GM21786 (cell line): Measurements from ENCODE around the gene FAM83G.

Experiments
- ATAC-seq: cut with Tn5 transposase; IDR thresholded peaks from one replicate; pipeline ENCODE4 v1.9.1; 2021; ENCODE audit not compliant: unreplicated experiment

Gene FAM83G

DNA sequence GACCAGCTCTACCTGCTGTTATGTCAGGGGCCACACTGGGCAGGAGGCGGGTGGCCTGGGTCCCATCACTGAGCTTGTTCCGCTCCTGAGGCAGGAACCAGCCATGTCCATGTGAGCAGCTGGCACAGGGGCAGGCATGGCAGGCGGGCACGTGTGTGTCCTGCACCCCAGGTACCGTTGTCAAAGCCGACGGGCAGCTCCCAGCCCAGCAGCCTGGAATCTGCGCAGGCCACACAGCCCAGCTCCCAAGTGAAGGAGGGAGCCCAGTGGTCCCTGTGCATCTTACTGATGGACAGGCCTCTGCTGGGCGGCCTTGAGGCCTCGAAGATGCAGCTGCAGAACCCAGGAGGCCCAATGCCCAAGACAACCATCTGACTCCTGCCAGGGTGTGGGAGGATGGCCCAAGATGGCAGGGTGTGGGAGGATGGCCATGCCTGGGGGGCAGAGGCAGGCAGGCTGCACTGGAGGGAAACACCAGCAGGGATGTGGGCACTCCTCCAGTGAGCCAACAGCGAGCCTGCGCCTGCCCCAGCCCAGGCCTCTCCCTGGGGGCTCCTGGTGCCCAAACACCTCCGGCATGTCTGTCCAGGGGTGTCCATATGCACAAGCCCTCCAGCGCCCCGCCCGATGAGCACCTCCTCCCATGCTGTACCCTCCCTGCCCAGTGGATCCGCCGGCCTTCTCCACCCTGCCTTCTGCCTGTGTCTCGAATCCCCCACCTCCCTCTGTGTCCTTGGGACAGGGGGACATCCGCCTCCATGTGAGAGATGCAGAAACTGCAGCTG, 12.8 kb downstream of the FAM83G start:
- ATAC-seq: no peak

DNA sequence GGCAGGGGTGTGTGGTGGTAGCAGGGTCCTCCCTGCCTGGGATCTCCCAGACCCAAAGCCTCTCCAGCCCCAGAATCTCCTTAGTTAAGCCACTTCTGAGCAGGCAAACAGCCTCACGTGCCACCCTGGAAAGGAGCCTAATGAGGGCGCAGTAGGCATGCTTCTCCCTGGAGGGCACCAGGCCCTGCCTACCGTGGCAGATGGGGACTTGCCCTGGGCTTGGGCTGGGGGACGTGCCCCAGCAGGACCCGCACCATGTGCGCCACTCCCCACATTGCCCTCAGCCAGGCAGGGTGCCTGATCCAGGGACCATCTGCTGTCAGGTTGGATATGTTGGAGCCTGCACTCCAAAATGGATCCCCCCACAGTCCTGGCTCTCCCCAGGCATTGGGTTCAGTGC, 14.2 kb downstream of the FAM83G start:
- ATAC-seq: no peak

DNA sequence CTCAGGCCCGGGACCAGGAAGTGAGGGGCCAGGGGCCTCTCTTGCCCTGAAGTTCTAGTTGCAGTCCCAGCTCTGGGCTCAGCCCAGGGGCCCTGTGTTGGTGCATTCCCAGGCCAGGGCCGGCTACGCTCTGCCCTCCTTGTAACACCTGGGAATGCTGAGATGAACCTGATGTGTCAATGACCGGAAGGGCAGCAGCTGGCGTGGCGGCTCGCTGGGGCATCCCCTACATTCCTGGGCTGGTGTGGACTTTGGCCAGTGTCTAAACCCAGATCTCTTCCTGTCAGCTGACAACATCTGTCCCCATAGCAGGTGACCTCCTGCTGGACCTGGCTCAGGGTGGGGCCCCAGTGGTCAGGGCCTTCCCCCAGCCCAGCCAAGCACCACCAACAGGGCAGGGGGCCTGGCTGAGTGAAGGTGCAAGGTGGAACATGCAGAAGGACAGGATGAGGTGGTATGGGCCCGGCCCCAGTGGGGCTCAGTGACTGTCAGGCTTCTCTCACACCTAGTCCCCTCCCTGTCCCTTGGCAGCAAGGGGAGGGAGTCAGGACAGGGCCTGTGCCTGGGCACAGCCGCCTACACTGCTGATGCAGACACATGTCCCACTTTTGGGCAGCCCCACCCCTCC, 15.9 kb downstream of the FAM83G start:
- ATAC-seq: no peak

DNA sequence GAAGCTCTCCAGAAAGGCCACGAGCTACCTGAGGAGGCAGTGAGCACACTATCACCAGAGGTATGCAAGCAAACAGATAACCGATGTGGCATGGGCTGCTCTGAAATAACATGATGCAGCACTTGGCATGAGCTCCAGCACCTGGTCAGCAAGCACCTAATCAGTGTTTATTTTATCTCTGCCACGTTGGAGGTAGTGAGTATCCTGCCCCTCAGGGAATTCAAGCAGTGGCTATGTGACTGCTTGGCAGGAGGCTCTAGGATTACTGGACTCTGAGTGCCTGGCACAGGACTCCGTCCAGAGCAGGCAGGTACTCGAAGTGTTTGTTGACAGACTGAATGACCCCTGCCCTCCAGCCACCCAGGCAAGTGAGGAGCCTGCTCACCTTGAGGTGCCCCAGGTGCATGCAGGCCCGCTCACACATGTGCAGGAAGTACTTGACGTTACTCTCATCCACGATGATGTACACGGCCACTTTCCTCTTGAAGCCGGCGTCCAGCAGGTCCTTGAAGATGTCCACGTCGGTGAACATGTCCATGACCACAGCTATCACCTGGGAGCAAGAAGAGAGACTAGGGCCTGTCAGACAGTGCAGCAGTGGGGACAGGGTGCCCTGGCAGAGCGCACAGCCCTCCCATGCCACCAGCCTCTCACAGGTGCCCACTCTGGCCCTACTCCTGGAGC, 16.6 kb downstream of the FAM83G start:
- ATAC-seq: no peak

DNA sequence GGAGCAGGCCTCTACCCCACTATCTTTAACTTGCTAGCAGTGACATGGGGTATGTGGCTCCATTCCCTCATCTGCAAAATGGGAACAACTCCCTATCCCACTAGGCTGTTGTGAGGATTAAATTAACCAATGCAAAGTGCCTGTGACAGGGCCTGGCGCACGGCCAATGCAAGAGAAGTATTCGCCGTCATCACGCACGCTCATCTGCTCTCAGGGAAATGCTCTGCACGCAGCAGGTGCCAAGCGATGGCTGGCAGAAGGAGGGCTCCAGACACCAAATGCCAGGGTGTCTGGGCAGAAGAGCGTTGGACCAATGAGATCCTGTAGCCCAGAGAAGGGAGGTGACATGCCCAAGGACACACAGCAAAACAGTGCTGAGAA, 17.3 kb downstream of the FAM83G start:
- no peak for ATAC-seq

DNA sequence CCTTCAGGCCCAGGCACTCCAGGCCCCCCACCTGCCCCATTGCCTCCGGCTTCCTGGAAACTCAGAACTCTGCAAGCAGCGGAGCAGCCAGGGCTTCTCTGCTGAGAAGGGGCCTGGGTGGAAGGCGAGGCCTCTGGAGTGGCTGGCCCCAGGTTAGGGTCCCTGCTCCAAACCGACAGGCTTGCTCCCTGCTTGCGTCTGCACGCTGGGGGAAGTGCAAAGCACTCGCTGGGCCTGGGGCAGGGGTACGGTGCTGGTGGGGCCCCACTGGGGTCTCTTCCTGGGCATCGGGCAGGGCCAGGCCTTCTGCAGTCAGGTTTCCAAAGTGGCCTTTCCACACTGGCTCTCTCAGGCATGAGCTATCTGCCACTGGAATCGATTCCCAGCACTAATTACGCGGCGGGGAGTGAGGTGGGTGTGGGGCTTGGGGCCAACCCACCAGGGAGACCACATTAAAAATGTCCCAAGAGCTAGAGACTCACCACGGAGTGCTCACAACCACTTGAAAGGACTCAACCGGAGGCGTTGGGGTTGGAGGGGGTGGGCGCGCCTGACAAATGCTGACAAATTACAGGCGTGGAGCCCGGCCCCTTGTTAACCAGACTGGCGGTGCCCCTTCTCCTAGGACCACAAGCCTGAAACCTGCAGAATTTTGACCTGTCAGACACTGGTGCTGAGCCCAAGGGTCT, 17.9 kb downstream of the FAM83G start:
- ATAC-seq: no peak

DNA sequence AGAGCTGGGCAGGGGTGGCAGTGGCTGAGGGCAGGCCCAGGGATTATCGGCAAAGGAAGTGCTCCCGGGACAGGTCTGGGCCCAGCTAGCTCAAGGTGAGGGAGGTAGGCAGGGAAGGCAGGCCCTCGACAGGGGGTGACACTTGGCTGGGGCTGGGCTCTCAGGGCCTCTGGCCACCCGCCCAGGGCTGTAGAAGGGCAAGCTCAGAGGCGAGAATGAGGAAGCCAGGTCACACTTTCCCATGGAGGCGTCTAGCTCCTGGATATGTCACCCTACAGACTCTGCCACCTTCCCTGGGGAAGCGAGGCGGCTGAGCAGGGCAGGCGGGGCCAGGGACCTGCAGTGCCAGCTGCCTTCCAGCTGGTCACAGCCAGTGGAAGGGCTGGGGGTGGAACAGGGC, 19.1 kb downstream of the FAM83G start:
- ATAC-seq: no peak

DNA sequence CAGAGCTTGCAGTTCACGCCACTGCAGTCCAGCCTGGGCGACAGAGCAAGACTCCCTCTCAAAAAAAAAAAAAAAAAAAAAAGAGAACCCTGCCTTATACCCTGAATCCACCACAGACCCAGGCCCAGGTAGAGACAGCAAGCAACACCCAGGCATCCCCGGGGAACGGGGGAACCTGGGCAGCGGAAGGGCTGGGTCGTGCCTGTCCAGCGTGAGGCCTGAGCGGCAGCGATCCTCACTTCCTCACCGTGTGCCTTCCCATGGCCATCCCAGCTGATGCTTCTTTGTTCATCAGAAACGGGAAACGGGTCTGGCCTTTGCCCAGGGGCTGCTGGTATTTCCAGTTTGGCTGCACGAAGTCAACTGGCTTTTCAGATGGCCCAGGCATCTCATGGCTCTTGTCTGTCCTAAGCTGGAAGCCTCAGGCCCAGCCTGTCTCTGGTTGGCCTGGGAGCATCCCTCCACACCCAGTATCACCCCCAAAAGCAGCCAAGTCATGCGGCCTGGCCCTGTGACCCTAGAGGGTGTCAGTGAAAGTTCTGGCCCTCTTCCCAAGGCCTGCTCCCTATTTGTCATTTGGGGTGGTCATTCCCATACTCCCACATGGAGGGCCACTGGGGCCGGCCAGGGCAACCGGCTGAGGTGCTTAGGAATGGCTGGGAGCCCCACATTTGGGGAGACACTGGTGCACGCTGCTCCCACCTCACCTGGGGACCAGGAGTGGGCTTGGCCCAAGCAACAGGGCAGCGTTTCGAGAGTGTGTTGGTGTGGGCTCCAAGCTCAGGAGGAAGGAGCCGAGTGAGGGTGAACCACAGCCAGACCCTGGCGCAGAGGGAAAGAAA, 20.1 kb downstream of the FAM83G start:
- ATAC-seq: no peak

DNA sequence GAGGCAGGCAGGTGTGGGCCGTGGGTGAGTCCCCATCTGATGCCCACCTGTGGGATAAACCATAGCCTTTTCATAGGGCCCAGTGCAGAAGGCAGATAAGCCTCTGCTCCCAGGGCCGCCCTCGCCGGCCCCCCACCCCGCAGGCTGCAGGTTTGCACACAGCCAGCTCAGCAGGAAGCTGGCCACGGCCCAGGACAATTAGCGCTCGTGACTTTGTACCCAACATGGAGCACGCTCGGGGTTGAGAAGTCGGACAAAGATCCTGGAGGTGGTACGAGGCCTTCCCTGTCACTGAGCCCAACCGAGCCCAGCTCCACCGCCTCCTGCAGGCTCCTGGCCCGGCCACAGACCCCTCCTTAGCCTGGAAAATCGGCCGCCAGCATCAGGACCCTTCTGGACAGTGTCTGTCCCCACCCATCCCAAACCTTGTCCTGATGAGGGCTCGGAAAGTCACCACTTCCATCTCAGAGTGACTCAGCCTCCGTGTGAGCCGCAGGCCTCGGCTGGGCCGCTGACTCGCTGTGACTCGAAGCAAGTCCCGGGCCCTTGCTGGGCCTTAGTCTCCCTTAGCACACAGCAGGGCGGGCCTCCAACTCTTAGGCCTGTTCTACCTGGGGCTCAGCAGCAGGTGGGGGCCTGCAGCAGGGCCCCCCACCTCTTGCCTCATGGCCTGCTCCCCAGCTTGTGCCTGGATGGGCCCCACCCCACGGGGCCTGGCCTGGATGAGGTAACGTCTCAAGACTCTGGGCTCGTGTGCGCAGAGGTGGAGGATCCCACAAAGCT, 22.7 kb downstream of the FAM83G start:
- ATAC-seq: no peak

DNA sequence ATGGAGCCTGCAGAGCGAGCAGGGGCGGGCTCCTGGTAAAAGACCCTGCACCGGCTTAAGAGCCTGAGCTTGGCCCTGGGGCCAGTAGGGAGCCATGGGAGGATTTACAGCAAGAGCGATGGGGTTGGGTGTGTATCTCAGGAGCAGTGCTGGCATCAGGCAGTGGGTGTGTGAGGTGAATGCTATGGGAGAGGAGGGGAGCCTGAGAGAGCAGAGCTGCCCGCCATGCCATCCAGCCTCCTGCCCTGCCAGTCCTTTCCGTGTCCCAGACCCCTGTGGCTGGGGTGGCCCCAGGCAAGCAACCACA, 23.3 kb downstream of the FAM83G start:
- no peak for ATAC-seq

DNA sequence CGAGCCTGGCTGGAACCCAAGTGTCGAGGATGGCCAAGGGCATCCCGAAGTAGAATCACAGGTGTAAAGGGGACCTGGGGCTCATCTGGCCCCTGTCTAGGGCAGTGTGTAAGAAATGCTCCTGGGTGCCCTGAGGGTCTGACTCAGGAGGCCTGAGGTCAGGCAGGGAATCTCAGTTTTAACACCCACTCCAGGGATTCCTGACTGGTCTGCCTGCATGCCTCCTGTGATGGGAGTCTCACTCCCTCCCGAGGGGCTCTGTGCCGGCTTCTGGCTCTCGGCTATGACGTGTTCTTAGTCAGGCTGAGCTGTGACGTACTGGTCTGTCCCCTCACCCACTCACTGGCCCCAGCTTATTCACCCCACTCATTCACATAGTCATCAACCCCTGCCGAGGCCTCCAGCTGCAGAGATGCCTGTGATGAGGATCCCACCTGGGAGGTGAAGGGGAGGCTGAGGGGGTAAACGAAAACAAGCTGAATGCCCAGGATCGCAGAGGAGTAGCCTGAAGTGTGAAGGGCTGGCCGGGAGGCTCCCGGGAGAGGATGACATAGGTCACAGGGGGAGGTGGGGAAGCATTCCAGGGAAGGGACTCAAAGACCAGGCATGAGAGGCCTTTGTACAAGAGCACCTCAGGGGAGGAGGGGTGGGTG, 23.8 kb downstream of the FAM83G start:
- no peak for ATAC-seq

DNA sequence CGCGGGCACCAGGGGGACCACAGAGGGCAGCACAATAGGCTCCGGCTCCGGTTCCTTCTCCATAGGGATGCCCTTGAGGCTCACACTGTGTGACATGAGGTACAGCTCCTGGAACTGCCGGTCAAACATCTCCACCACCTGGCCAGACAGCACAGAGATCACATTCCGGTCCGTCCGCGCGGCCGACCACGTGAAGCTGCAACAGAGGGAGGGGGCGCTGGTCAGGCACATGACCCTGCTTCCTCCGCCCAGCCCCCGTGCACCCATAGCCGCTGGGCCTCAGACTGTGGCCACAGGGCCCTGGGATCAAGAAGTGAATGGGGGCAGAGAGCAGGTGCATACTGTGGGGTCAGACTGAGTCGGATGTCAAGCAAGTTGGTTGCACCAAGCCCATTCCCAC, 25.9 kb downstream of the FAM83G start:
- ATAC-seq: no peak

DNA sequence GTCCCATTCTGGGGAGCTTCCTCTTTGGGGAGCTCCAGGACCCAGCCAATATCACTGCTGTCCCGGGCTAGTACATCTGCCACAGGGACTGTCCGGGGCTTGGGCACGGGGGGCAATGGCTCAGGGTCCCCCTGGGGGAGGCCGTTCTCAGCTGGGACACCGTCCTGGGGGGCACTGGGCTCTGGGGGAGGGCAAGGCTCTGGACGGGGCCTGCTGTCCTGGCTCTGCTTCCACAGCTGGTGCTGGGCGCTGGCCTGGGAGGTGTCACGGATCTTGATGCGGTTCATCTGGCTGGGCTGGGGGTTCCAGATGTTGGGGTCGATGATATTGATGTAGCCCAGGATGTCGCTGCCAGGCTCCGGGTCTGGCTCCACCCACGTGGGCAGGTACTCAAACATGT, 26.5 kb downstream of the FAM83G start:
- no peak for ATAC-seq

DNA sequence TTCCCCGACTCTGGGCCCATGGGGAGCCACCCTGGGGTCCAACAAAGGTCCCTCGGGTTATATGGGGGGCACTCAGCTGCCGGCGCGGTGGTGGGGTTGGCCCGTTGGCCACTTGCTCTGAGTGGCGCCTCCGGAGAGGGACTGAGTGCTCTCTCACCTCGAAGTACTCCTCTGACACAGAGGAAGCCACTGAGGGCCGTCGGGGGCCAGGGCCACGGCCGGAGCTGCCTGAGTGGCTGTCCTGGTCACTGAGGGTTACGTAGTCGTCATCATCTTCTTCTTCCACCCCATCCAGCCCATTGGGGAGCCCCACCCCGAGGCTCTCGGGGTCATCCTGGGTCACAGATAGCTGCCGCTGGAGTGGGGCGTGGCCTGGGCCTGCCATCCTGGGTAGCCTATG, 26.9 kb downstream of the FAM83G start:
- no peak for ATAC-seq

DNA sequence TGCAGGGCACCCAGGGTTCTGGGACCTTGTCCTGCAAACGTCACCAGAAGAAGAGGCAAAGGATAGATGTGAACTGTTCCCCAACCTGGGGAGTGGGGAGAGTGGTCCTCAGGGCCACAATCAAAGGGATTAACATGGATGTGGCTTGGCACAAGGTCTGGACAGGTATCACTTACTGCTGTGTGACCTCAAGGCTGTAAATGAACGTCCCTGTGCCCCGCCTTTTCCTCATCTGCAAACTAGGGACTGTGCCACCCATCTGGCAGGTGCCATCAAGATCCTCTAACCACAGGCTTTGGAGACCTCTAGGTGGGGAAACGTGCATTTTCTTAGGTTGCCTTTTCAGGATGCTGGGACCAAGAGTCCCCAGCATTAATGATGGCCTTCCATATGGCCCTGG, 27.5 kb downstream of the FAM83G start:
- no peak for ATAC-seq

DNA sequence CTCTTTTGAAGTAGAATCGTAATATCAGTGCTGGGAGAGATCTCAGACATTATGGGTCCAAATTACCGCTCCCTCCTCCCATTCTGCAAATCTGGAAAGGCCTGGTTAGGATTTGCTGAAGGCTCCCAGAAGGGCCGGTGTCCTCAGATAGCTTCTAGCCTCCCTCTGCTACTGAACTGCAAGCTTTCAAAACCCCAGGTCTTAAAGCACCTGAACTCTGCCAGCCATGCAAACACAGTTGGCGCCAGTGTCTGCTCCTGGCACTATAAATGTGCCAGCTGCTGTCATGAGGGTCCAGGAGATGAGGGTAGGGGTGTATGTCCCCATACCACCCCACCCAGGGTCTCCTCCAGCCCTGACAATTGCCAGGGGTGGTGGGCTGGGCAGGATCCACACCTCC, 28.4 kb downstream of the FAM83G start:
- ATAC-seq: no peak

DNA sequence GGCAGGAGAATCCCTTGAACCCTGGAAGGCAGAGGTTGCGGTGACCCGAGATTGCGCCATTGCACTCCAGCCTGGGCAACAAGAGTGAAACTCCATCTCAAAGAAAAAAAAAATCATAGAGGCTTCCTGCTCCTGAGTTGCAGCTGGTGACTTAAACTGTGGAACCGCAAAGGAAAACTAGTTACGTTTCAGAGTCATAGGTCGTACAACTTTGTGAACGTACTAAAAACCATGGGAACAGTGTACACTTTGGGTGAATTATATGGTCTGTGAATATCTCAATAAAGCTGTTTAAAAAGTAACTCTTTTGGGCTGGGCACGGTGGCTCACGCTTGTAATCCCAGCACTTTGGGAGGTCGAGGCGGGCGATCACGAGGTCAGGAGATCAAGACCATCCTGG, 29.0 kb downstream of the FAM83G start:
- no peak for ATAC-seq

DNA sequence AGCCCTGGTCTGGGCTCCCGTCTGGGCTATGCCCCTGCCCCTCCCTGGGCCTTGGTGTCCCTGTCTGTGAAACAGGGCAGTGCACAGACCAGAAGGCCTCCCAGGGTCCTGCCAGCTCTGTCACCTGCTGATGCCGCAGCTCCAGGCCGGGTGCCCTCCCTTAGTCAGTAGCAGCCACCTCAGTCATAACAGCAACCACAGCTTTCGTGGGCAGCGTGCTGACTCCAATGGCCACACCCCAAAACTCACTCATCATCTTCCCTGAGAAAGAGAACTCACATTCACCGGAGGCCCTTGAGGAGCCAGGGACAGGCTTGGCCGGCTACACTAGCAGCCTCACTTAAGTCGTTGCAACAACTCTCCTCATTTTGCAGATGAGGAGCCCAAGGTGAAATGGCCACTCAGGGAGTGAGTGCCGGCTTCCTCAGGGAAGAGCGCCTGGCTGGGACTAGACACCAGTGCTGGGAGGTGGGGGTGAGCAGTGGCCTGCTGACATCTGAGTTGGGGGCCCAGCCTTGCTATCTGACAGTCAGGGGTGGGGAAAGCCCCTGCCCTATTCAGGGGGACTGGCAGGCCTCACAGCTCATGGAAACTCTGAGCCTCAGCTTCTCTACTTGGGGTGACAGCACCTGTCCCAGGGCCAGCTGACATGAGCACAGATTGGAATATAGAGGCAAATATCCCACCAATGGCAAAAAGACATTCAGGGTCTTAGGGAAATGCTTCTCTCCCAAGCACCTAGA, 30.0 kb downstream of the FAM83G start:
- ATAC-seq: no peak

DNA sequence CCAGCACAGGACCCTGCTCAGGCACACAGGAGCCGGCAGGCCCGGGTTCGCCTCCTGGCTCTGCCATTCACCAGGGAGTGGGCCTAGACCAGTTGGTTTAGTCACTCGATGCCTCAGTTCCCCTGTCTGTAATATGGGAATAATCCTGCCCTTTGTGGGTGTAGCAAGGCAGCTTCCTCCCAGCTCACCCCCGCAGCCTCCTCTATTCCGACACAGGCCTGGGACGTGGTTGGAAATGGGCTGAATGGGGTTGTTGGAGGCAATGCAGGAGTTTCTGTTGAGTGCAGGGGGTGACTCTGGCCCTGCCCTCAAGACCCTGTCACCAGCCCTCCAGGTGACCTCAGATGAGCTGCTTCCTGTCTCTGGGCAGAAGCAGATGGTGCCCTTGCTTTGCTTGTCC, 32.8 kb downstream of the FAM83G start:
- no peak for ATAC-seq
